ENCODE results near the gene ABHD16B.

Gene ABHD16B

GRCh38 chr20:63895952-63896263 is 34.6 kb downstream of the ABHD16B start:
- DNase-seq (ENCODE audit: low spot score) = no peak

GRCh38 chr20:63896264-63897105 is 35.2 kb downstream of the ABHD16B start:
- peak; percentile 15 for DNase-seq (ENCODE audit: low spot score)

- DNase-seq (ENCODE audit: low spot score) = no peak
Observed at GRCh38 chr20:63897978-63898561, 36.8 kb downstream of the ABHD16B start.

GRCh38 chr20:63898882-63899558 is 37.7 kb downstream of the ABHD16B start:
- DNase-seq (ENCODE audit: low spot score) = no peak

GRCh38 chr20:63900413-63900812 is 39.1 kb downstream of the ABHD16B start:
- DNase-seq (ENCODE audit: low spot score) = no peak

GRCh38 chr20:63903796-63904561 is 42.7 kb downstream of the ABHD16B start:
- DNase-seq (ENCODE audit: low spot score) = no peak

- peak; percentile 75 for DNase-seq (ENCODE audit: low spot score)
Observed at GRCh38 chr20:63908008-63908682, 46.8 kb downstream of the ABHD16B start.

GRCh38 chr20:63911176-63911575 is 49.9 kb downstream of the ABHD16B start:
- peak; percentile 69 for DNase-seq (ENCODE audit: low spot score)
